ENCODE data around the gene FLRT2. TPM values are rescaled to one million over a fixed set of nuclear protein-coding genes. Genes with fewer than 3 reads are reported as not detected.

The FLRT2 gene
- total RNA-seq, 4 donors from 2014 or later: 0.61 to 8.4 (median 6.4) TPM

DNA sequence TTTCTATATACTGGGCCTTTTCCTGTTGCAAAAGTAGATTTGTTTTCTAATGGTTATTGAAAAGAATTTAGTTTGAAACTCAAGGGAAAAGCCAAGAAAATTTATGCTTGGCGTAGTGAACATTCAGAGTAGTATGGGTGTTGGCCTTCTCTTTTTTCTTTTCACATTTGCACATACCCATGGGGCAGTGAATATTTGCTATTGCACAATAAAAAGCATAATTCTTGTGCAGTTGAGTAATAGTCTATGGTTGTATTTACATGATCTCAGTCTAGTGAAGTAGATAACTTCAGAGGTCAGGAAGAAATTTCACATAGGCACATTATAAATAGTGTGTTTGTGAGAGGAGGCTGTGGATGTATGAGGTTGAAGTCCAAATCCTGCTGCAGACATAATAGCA lies 158.1 kb downstream of the FLRT2 start:
- Histone ChIP-seq H3K27ac (no peak overlapping the region), H3K36me3 (no peaks in the 10 kb centered on the region), H3K4me1 (peaks cover 0 to 13% (median 0%) of the 10 kb centered on the region in 3 donors), H3K27me3 (no peaks in the 10 kb centered on the region), H3K9me3 (no peaks in the 10 kb centered on the region), H3K4me3 (no peak overlapping the region)
- TF ChIP-seq, protein P1, sequence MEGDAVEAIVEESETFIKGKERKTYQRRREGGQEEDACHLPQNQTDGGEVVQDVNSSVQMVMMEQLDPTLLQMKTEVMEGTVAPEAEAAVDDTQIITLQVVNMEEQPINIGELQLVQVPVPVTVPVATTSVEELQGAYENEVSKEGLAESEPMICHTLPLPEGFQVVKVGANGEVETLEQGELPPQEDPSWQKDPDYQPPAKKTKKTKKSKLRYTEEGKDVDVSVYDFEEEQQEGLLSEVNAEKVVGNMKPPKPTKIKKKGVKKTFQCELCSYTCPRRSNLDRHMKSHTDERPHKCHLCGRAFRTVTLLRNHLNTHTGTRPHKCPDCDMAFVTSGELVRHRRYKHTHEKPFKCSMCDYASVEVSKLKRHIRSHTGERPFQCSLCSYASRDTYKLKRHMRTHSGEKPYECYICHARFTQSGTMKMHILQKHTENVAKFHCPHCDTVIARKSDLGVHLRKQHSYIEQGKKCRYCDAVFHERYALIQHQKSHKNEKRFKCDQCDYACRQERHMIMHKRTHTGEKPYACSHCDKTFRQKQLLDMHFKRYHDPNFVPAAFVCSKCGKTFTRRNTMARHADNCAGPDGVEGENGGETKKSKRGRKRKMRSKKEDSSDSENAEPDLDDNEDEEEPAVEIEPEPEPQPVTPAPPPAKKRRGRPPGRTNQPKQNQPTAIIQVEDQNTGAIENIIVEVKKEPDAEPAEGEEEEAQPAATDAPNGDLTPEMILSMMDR (IDR thresholded peaks at IDR 0.05): no peak
- no peak for TF ChIP-seq POLR2A (IDR thresholded peaks at IDR 0.05)
- intact Hi-C loops (cut with DNase I): no loop called here
- no peak for DNase-seq
- 26 to 38% methylated on average over 1 of the region's 1 CpG for WGBS, 2 donors

- TF ChIP-seq, protein P1 (IDR thresholded peaks at IDR 0.05): no peak
- no peak for TF ChIP-seq POLR2A (IDR thresholded peaks at IDR 0.05)
- no peak for DNase-seq
- WGBS, 2 donors: 84 to 92% methylated on average over 2 of the region's 2 CpGs
- H3K4me1 ChIP-seq: no peaks in the 10 kb centered on the region
- no peaks in the 10 kb centered on the region for H3K27me3 ChIP-seq
- intact Hi-C loops (cut with DNase I): no loop called here
- H3K4me3 ChIP-seq: no peak overlapping the region
- H3K9me3 ChIP-seq: no peaks in the 10 kb centered on the region
- H3K27ac ChIP-seq: no peak overlapping the region
- H3K36me3 ChIP-seq: no peaks in the 10 kb centered on the region
Observed at GRCh38 chr14:85695300-85695699, 165.4 kb downstream of the FLRT2 start.

DNA sequence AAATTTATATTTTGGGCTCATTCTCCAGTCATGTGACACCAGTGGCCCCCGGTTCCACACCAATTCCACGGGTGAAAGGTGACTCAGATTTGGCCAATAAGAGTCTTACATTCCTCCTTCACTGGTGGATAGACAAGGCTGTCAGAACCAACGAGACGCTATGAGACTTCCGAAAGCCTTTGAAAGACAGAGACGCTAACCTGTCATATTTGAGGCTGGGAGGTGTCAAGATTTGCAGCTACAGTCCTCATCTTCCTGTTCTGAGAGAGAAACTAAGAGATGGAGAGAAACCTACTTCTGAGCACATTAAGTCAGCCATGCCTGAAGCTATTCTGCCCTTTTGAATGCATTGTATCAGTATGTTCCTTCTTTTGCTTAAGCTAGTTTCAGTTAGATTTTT lies 171.2 kb downstream of the FLRT2 start:
- H3K27ac ChIP-seq: no peak overlapping the region
- H3K36me3 ChIP-seq: no peaks in the 10 kb centered on the region
- H3K9me3 ChIP-seq: no peaks in the 10 kb centered on the region
- H3K4me3 ChIP-seq: no peak overlapping the region
- H3K4me1 ChIP-seq: no peaks in the 10 kb centered on the region
- H3K27me3 ChIP-seq: no peaks in the 10 kb centered on the region
- intact Hi-C loops (cut with DNase I): no loop called here
- 74 to 75% methylated on average over 6 of the region's 6 CpGs for WGBS, 2 donors
- no peak for DNase-seq
- TF ChIP-seq POLR2A (IDR thresholded peaks at IDR 0.05): no peak
- TF ChIP-seq, protein P1 (IDR thresholded peaks at IDR 0.05): no peak

DNA sequence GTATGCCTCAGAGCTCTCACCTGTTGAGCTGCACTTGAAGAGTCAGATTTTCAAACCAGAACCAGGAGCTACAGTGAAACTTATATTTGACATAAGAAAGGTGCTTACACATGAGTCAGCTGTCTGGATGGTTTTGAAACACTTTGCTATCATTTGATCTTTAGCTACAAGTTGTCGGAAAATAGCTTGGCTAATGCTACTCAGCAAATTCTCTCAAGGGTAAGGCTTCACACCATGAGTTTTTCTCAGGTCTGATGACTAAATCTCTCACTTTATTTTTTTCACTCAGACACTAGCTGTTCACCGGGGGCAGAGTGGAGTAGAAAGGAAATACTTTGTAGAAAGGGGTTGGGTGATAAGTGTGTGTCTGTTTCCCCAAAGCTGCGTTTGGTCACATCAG lies 171.8 kb downstream of the FLRT2 start:
- no peaks in the 10 kb centered on the region for H3K9me3 ChIP-seq
- no peak overlapping the region for H3K27ac ChIP-seq
- intact Hi-C loops (cut with DNase I): no loop called here
- no peak for DNase-seq
- H3K27me3 ChIP-seq: no peaks in the 10 kb centered on the region
- 61 to 78% methylated on average over 3 of the region's 3 CpGs for WGBS, 2 donors
- H3K36me3 ChIP-seq: no peaks in the 10 kb centered on the region
- no peak for TF ChIP-seq POLR2A (IDR thresholded peaks at IDR 0.05)
- TF ChIP-seq, protein P1 (IDR thresholded peaks at IDR 0.05): no peak
- no peak overlapping the region for H3K4me3 ChIP-seq
- H3K4me1 ChIP-seq: no peaks in the 10 kb centered on the region

DNA sequence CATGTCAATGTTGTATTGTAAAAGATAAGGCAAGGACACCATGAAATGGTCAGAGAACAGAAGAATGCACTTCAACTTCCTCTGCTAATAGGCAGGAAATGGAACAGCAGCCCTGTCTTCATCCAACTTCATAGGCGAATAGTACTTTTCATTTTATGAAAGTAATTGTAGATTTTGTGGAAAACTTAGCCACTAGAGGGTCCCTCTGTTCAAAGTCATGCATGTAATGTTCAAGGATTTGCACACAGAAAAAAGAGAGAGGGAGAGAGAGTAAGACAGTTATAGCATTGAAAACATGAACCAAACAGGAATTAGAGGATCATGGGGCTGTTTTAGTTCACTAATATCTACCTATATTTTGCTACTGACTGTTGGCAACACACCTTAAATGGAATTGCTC lies 172.2 kb downstream of the FLRT2 start:
- intact Hi-C loops (cut with DNase I): no loop called here
- TF ChIP-seq, protein P1 (IDR thresholded peaks at IDR 0.05): no peak
- TF ChIP-seq POLR2A (IDR thresholded peaks at IDR 0.05): no peak

More for the DNA sequence above, 172.2 kb downstream of the FLRT2 start:
- Histone ChIP-seq H3K27me3 (no peaks in the 10 kb centered on the region), H3K36me3 (no peaks in the 10 kb centered on the region), H3K27ac (no peak overlapping the region), H3K9me3 (no peaks in the 10 kb centered on the region), H3K4me3 (no peak overlapping the region), H3K4me1 (no peaks in the 10 kb centered on the region)
- WGBS, 2 donors: 50 to 81% methylated on average over 1 of the region's 1 CpG
- DNase-seq: no peak

All from esophagus squamous epithelium (tissue), 5 donors.